Umbilical cord (tissue), 2 donors: ENCODE measurements around the gene FOXO1. TPM values are rescaled to one million over a fixed set of nuclear protein-coding genes. Genes with fewer than 3 reads are reported as not detected.
"Not testable (repeated sequence)": the region's sequence is repeated elsewhere in the genome, so short reads cannot be mapped to it uniquely, and the experiment has no call there.

Experiments used
- DNase-seq: peaks from one replicate; pipeline ENCODE4 v3.0.0-alpha.2; 2015; ENCODE audit warnings: low spot score
- total RNA-seq: library from RNA; depleted of rRNA; stranded (reverse); fragments of >200 nt; gene quantifications from one replicate; pipeline ENCODE4 v1.2.3, GENCODE V29; 2014; ENCODE audit warnings: low replicate concordance; ENCODE audit not compliant: insufficient read depth

The FOXO1 gene
- total RNA-seq = 24.8 TPM

DNA sequence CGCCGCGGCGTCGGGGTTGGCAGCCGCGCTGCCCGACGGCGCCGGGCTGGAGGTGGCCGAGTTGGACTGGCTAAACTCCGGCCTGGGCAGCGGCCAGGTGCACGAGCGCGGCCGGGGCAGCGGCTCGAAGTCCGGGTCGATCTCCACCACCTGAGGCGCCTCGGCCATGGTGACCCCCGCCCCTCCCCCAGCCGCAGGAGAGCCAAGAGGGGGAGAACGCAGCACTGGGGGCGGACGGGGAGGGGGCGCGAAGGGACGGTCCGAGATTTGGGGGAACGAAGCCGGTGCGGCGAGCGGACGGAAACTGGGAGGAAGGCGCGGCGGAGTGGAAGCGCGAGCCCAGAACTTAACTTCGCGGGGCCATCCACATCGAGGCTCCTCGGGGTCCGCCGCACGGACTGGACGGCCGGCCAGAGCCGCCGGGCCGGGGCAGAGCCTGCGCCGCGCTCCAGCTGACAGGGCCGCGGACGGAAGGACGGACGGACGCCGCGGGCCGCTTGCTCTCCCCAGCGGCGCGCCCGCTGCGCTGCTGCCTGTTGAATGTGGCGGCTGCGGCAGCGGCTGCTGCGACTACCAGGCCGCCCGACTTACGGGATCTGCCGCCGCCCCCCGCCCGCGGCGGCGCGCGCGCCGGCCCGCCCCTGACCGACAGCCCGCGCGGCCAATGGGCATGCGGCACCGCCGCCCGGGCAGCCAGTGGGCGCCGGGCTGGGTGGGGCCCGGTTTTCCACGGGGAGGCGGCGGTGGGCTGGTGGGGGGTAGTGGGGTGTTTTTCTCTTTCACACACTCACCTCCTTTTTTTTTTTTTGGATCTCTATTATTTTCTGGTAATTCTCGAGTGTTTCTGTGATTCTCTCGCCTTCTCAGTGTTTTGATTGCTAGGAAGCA, at the start of gene FOXO1:
FOXO1 (minus strand) TSS at position 597 of the 888 bp plus-strand sequence; CDS start at position 168, 429 bp downstream.
- peak; percentile 88 for DNase-seq

DNA sequence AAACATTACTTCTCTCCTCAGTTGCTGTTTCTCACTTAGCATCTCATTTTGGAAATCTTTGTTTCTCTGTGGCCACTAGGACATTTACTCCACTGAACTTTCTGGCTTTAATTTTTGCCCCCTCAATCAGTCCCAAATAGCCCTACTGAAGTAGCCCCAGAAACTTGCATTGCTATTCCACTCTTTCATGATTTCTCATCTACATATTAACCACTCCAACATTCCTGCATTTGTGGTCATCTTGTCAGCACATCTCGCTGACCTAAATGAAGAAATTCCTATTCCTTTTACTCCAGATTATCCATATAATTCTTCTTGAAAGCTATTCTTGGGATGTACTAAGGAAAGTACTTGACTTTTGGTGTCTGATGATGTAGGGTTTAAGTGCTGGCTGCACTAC, 48.0 kb upstream of the FOXO1 start:
- DNase-seq = not testable (repeated sequence)

- DNase-seq = no peak
Measured at GRCh38 chr13:40706439-40706838, 40.0 kb upstream of the FOXO1 start.

DNA sequence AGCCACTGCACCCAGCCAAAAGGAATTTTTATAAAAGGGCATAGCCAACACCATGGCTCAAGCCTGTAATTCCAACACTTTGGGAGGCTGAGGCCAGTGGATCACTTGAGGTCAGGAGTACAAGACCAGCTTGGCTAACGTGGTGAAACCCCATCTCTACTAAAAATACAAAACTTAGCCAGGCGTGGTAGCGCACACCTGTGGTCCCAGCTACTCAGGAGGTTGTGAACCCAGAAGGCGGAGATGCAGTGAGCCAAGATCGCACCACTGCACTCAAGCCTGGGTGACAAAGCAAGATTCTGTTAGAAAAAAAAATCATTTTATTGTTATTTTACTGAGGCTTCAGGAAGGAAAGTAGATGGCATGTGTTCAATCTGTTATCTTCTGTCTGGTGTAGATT, 31.3 kb upstream of the FOXO1 start:
- DNase-seq = no peak

GRCh38 chr13:40694426-40694825, 28.0 kb upstream of the FOXO1 start:
- no peak for DNase-seq

DNA sequence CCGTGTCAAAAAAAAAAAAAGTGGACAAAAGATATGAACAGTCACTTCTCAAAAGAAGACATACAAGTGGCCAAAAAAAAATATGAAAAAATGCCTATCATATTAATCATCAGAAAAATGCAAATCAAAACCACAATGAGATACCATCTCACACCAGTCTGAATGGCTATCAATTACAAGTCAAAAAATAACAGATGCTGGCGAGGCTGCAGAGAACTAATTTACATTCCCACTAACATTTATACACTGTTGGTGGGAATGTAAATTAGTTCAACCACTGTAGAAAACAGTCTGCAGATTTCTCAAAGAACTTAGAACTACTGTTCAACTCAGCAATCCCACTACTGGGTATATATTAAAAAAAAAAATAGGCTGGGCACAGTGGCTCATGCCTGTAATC, 26.5 kb upstream of the FOXO1 start:
- DNase-seq = no peak

GRCh38 chr13:40688781-40689180, 22.3 kb upstream of the FOXO1 start:
- DNase-seq = no peak

- peak; percentile 46 for DNase-seq
Measured at GRCh38 chr13:40682449-40683240, 16.2 kb upstream of the FOXO1 start.

GRCh38 chr13:40681341-40682146, 15.1 kb upstream of the FOXO1 start:
- DNase-seq = peak; percentile 49

GRCh38 chr13:40680659-40681323, 14.3 kb upstream of the FOXO1 start:
- DNase-seq = no peak

DNA sequence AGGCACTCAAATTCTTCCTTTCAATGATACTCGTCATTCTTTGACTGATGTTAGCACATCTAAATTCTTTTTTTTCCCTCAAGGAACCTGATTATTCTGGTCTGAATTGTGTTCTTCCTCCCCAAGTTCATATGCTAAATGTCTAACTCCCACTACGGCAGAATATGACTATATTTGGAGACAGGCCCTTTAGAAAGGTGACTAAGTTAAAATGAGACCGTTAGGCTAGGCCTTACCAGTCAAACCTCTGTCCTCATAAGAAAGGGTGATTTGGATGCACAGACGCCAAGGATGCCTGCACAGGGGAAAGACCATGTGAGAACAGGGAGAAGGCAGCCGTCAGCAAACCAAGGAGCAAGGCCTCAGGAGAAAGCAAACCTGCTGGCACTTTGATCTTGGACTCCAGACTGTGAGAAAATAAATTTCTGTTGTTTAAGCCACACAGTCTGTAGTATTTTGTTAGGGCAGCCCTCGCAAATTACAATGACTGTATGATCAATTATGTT, 13.1 kb upstream of the FOXO1 start:
- DNase-seq = no peak

GRCh38 chr13:40677064-40677463, 10.6 kb upstream of the FOXO1 start:
- no peak for DNase-seq

- DNase-seq = no peak
Measured at GRCh38 chr13:40676007-40676406, 9.6 kb upstream of the FOXO1 start.

DNA sequence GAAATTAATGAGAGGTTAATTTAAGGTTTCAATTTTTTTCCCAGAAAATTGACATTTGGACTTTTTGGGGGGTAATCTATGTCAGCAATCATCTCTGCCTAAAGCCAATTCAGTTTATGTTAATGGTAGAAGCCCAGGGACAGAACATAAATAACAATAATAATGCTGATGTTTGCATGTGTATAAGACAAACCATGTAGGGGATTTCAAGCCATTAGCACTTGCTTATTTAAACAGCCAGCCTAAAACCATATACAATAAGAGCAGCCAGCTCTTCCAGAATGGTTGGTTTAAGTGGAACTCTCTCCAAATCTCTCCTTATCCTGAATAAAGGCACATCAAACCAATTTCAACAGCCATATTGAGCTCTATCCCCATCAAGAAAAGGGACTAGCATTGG, 7.0 kb upstream of the FOXO1 start:
- no peak for DNase-seq

GRCh38 chr13:40672765-40673397, 6.4 kb upstream of the FOXO1 start:
- DNase-seq = no peak

- DNase-seq = peak; percentile 79
Measured at GRCh38 chr13:40671956-40672764, 5.7 kb upstream of the FOXO1 start.

DNA sequence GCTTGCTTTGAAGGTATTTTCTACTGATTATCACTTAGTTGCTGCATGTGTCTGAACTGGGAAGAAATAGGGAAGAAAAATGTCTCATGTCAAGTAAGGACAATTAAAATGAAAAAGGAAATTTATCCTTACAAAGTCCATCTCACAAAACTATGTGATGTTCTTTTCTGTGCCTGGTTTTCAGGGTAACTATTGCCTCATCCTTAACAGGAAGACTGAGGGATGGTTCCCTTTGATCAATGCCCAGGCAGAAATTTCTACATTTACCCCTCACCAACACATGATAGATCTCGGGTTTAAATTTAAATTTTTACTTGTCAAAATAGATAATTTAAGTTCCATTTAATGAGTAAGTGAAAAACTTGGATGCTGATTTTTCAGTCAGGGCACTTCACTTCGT, 3.9 kb upstream of the FOXO1 start:
- no peak for DNase-seq

DNA sequence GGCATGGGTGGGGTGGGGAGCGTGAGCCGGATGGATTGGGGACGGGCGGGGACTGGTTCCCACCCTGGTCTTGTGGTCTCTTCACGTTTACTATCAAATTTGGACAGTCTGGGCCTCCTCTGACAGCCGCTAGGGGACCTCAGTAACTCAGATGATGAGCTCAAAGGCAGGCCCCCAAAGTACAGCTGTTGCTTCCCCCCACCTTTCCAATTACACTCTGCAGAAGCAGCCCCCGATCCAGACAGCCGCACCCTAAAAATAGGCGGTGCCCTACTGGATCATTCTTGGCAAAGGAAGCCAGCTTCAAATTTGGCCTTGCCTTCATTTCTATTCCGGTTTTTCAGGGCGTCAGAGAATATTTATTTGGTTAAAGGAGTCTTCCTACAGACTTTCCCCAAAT, 1.9 kb upstream of the FOXO1 start:
- no peak for DNase-seq

DNA sequence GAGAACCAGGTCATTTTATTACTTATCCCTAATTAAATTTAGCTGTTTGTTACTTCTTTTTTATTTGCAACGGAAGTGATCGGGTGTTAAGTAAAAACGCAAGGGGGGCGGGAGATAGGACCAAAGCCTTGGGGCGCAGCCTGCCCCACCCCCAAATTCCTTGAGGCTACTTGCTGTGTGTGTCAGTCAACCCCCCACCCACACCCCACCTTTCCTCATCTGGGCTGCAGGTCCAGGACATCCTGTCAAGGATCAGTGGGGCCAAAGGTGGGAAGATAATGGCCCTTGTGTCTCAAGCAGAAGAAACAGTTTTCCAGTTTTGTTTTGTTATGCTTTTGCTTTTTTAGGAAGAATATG, 1.2 kb upstream of the FOXO1 start:
- no peak for DNase-seq
